Upper lobe of left lung (tissue), 6 donors: ENCODE data around the gene C16orf95. TPM values are rescaled to one million over a fixed set of nuclear protein-coding genes. Genes with fewer than 3 reads are reported as not detected.
A peak's percentile ranks its signal among the peaks of the same experiment; 100 is the strongest.
"Not testable (repeated sequence)": the region's sequence is repeated elsewhere in the genome, so short reads cannot be mapped to it uniquely, and the experiment has no call there.

Source experiments
- ATAC-seq, 2 donors: fragments of 200-7000 bp; cut with Tn5 transposase; one replicate each; pipeline ENCODE4 v1.9.1; 2022; ENCODE audit warnings: mild to moderate bottlenecking in 2 of 2, moderate library complexity in 2 of 2; ENCODE audit not compliant: low FRiP score in 2 of 2
- DNase-seq, 2 donors: peaks; one replicate each; pipeline ENCODE4 v3.0.0-alpha.2; 2019 to 2020
- H3K27ac ChIP-seq, 4 donors: fragments of 200-600 bp; sonication (generic); one replicate each; pipeline ENCODE4 v1.5.1; 2016 to 2019
- H3K27me3 ChIP-seq, 4 donors: fragments of 200-600 bp; sonication (generic); one replicate each; pipeline ENCODE4 v1.5.1; 2017 to 2019
- H3K36me3 ChIP-seq, 4 donors: fragments of 200-600 bp; sonication (generic); one replicate each; pipeline ENCODE4 v1.5.1; 2016 to 2019
- H3K4me1 ChIP-seq, 4 donors: fragments of 200-600 bp; sonication (generic); one replicate each; pipeline ENCODE4 v1.5.1; 2018 to 2019
- H3K4me3 ChIP-seq, 4 donors: fragments of 200-600 bp; sonication (generic); one replicate each; pipeline ENCODE4 v1.5.1; 2017 to 2019; ENCODE audit warnings: mild to moderate bottlenecking in 2 of 4, moderate library complexity in 1 of 4
- H3K9me3 ChIP-seq, 4 donors: fragments of 200-600 bp; sonication (generic); one replicate each; pipeline ENCODE4 v1.5.1; 2018 to 2019
- CTCF ChIP-seq, 6 experiments: fragments of 450-650 bp in 4 of 6; fragments of 200-600 bp in 2 of 6; sonication (generic) in 2 of 6; IDR thresholded peaks; one replicate each; pipeline ENCODE4 v1.5.1; 2016 to 2019; ENCODE audit warnings: antibody characterized with exemption in 6 of 6
- EP300 ChIP-seq, 4 donors: sonication (generic); formaldehyde crosslinking; IDR thresholded peaks; one replicate each; pipeline ENCODE4 v1.5.1; 2017; ENCODE audit warnings: antibody characterized with exemption in 4 of 4, control low read depth in 2 of 4
- POLR2A ChIP-seq, 4 donors: fragments of 450-650 bp; IDR thresholded peaks; one replicate each; pipeline ENCODE4 v1.5.1; 2016 to 2017; ENCODE audit warnings: antibody characterized with exemption in 4 of 4, mild to moderate bottlenecking in 2 of 4
- POLR2AphosphoS5 ChIP-seq, 2 donors: sonication (generic); formaldehyde crosslinking; IDR thresholded peaks; one replicate each; pipeline ENCODE4 v1.5.1; 2017; ENCODE audit warnings: antibody characterized with exemption in 2 of 2
- WGBS, 2 donors: methylation state at CpG; one replicate each; pipeline ENCODE4 v1.1.5; 2017 to 2018; 5-methylcytosine and 5-hydroxymethylcytosine counted together
- total RNA-seq, 6 donors: library from RNA; depleted of rRNA in 4 of 6; stranded (reverse); fragments of >200 nt in 4 of 6; gene quantifications; one replicate each; pipeline versions ENCODE4 v1.1.0 to v1.2.1, GENCODE V29; 2016 to 2021
- donor health status: DM: no; HTN: no; CAD: no; lungs with moderate emphysema.
- donor health status: DM: no; HTN: yes; CAD: no; lungs with severe emphysema.

Gene C16orf95
- total RNA-seq, 6 donors from 2014 or later, result 1.8 to 9.4 (median 3.4) TPM

- no peak for DNase-seq
- no peaks in the 10 kb centered on the region for H3K36me3 ChIP-seq
- TF ChIP-seq CTCF (IDR thresholded peaks at IDR 0.05) (no peak), POLR2A (IDR thresholded peaks at IDR 0.05) (no peak), EP300 (IDR thresholded peaks at IDR 0.05) (no peak), POLR2AphosphoS5 (IDR thresholded peaks at IDR 0.05) (no peak)
- no peaks in the 10 kb centered on the region for H3K4me1 ChIP-seq
- WGBS, 2 donors, result 92 to 94% methylated on average over 6 of the region's 6 CpGs
- no peak overlapping the region for H3K27ac ChIP-seq
- no peaks in the 10 kb centered on the region for H3K9me3 ChIP-seq
- no peaks in the 10 kb centered on the region for H3K27me3 ChIP-seq
- no peak for ATAC-seq
- H3K4me3 ChIP-seq, result no peak overlapping the region
These were observed 57.8 kb downstream of the C16orf95 start for GRCh38 chr16:87259431-87259830.

- WGBS, 2 donors, result 78 to 86% methylated on average over 3 of the region's 3 CpGs
- H3K27ac ChIP-seq, H3K4me1 ChIP-seq, H3K9me3 ChIP-seq, H3K36me3 ChIP-seq, DNase-seq, ATAC-seq, H3K4me3 ChIP-seq, H3K27me3 ChIP-seq: not testable (repeated sequence)
These were observed 58.5 kb downstream of the C16orf95 start for GRCh38 chr16:87258653-87259052.

GRCh38 chr16:87255866-87256265 lies 61.3 kb downstream of the C16orf95 start:
- peak in 1 of 2 donors; percentile 40 for DNase-seq

GRCh38 chr16:87254734-87255133 lies 62.5 kb downstream of the C16orf95 start:
- Histone ChIP-seq H3K4me1 (no peaks in the 10 kb centered on the region), H3K36me3 (no peaks in the 10 kb centered on the region), H3K9me3 (no peaks in the 10 kb centered on the region), H3K4me3 (no peak overlapping the region), H3K27ac (no peak overlapping the region), H3K27me3 (no peaks in the 10 kb centered on the region)
- no peak for DNase-seq
- WGBS, 2 donors, result 89 to 93% methylated on average over 9 of the region's 9 CpGs
- no peak for ATAC-seq
- TF ChIP-seq EP300 (IDR thresholded peaks at IDR 0.05) (no peak), POLR2AphosphoS5 (IDR thresholded peaks at IDR 0.05) (no peak), POLR2A (IDR thresholded peaks at IDR 0.05) (no peak), CTCF (IDR thresholded peaks at IDR 0.05) (no peak)

More at GRCh38 chr16:87255866-87256265, 61.3 kb downstream of the C16orf95 start:
- H3K27me3 ChIP-seq, result no peaks in the 10 kb centered on the region
- whole genome bisulfite sequencing, 2 donors, result 94 to 95% methylated on average over 6 to 13 of the region's 13 CpGs
- no peaks in the 10 kb centered on the region for H3K36me3 ChIP-seq
- no peak overlapping the region for H3K4me3 ChIP-seq
- ATAC-seq, result no peak
- no peaks in the 10 kb centered on the region for H3K9me3 ChIP-seq
- H3K4me1 ChIP-seq, result no peaks in the 10 kb centered on the region
- no peak overlapping the region for H3K27ac ChIP-seq
- no peak for TF ChIP-seq EP300 (IDR thresholded peaks at IDR 0.05)
- no peak for TF ChIP-seq CTCF (IDR thresholded peaks at IDR 0.05)
- TF ChIP-seq POLR2A (IDR thresholded peaks at IDR 0.05), result no peak
- no peak for TF ChIP-seq POLR2AphosphoS5 (IDR thresholded peaks at IDR 0.05)

GRCh38 chr16:87254296-87254695 lies 62.9 kb downstream of the C16orf95 start:
- Histone ChIP-seq H3K36me3 (no peaks in the 10 kb centered on the region), H3K27me3 (no peaks in the 10 kb centered on the region), H3K9me3 (no peaks in the 10 kb centered on the region), H3K4me1 (no peaks in the 10 kb centered on the region), H3K4me3 (no peak overlapping the region), H3K27ac (no peak overlapping the region)
- DNase-seq, result no peak
- no peak for ATAC-seq
- no peak for TF ChIP-seq EP300 (IDR thresholded peaks at IDR 0.05)
- no peak for TF ChIP-seq POLR2A (IDR thresholded peaks at IDR 0.05)
- TF ChIP-seq CTCF (IDR thresholded peaks at IDR 0.05), result no peak
- TF ChIP-seq POLR2AphosphoS5 (IDR thresholded peaks at IDR 0.05), result no peak
- 86 to 95% methylated on average over 10 of the region's 10 CpGs for WGBS, 2 donors
